ENCODE measurements around the gene UBTD2.

UBTD2 gene

DNA sequence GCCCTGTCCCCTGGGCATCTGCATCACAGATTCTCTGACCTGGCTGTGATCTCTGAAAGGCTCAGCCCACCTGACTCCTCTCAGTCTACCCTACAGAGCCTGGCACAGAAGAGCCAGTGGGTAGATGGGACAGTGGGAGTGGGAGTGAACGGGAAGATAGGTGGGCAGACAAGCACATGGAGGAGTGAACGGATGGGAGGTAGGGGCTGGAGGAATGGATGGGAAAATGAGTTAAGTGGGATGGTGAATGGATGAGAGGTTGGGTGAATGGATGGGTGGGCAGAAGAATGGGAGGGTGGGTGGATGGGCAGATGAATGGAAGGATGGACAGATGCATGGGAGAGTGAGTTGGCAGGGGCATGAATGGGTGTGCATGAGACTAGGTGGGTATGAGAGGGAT, 114.3 kb downstream of the UBTD2 start:
- no peak for DNase-seq (ENCODE audit: low spot score)

DNA sequence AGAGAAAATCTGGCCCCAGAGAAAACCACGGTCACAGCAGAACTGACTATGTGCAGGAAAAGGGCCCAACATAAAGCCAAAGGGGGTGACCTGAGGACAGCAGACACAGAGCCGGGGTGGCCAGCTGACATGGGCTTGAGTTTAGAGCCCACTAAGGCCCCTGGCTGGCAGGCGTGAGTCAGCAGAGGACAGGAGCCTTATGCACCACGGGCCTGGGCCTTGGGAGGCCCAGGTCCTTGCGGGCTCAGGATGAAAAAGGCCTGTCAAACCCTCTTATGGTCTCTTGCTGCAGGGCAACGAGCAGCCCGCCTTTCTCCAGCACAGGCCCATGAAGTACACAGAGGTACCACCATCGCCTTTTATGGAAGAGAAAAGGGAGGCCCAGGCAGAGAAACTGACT, 115.3 kb downstream of the UBTD2 start:
- DNase-seq (ENCODE audit: low spot score): no peak

DNA sequence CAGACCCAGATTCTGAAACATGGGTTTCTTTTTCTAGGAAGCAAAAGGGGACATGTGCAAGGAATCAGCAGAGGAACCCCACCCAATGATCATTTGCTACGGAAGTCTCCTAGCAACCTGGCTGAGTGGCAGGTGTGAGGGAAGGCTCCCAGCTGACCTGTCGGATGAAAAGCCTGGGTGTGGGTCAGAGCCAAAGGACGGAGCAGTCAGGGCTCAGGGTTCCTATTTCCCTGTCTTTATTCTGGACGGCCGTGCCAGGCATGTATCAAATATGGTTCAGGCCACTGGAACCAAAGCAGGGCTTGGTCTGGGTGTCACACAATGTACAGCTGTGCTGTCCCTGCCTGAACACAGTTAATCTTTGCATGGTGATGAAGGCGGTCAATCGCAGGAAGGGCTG, 115.7 kb downstream of the UBTD2 start:
- no peak for DNase-seq (ENCODE audit: low spot score)

DNA sequence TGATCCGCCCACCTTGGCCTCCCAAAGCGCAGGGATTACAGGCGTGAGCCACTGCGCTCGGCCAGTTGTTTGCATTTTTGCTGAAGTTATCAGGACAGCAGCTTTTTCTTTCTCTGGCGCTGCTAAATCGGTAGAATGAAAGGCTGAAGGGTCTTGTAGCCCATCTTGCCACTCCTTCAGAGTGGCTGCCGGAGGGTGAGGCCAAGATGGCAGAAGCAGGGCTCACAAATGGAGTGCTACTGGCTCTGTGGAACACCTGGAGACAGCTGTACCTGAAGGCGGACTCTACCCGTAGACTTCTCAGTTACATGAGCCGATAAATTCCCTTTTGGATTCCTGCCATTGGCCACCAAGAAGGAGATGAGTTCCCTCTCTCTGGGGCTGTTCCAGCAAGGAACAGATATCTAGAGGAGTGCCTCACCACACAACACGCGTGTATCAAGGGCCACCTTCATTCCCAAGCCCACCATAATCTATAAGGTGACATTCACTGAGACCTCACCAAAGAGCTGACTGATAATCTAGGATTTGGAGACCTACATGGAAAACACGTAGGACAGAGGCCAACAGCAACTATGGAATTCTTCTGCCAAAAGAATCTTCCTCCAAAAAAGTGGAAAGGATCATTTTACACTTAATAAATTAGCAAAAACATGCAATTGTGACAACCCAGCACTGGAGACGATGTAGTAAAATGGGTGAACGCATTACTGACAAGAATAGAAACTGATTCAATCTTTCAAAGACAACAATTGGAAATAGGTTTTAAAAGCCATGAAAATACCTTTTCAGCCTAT, 117.3 kb downstream of the UBTD2 start:
- no peak for DNase-seq (ENCODE audit: low spot score)

DNA sequence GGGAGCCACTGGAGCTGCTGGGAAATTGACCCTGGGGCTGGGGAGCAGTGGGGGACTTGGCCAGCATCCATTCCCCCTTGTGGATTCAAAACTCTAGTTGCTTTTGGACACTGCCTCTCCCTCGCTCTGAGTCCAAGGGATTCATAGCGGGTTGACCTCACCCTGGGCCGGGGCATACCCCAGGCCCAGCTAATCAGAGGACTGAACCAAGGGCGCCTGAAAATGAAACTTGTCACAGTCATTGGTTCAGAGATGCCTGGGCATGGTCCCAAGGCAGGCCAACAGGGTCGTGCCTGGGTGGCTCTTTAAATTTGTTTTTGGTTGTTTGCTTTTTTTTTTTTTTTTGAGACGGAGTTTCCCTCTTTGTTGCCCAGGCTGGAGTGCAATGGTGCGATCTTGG, 118.1 kb downstream of the UBTD2 start:
- DNase-seq (ENCODE audit: low spot score): no peak

DNA sequence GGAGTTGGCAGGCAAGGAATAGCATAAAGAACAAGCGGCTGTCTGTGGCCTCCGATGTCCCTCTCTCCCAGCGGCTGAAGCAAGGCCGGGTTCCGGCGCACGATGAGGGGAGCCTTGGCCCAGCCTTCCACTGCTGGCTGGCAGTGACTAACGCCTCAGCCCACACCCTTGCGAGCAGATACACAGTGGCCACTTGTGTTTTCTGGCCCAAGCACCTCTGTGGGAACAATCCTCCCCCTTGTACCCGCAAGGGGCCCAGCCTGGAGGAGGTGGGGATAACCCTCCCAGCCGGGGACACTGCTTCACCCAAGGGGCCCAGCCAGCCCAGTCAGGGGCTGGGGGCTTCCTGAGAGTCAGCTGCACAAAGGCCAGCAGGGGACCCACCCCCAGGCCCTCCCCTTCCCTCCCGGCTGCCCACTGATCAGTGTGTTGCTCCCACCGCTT, 118.8 kb downstream of the UBTD2 start:
- DNase-seq (ENCODE audit: low spot score): no peak

DNA sequence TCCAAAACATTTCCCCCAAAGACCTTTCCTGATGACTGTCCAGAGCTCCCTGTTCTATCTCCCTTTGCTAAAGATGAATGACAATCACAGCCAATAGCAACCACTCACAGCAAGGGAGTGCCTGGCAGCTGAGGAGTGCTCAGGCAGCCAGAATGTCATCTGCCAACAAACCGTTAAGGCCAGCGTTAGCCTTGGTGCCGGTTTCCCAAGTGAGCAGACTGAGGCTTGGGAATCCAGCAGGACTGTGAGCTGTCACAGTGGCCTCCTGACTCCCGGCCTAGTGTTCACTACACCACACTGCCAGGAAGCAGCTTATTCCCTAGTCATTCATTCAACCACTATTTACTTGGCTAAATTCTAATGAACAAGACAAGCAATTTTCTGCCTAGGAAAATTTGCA, 120.2 kb downstream of the UBTD2 start:
- no peak for DNase-seq (ENCODE audit: low spot score)

DNA sequence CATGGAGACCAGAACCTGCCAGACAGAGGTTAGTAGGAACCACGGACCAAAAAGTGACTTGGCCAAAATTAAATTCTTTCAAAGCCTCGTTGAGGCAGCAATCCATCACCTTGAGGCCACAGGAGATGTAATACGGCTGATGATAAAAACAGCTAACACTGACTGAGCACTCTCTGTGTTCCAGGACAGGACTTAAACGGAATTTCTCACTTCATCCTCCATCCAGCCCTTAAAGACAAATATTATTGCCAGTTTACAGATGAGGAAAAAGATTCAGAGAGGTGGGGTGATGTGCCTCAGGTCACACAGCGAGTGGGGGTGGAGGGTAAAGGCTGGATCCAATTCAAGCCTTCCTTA, 120.6 kb downstream of the UBTD2 start:
- no peak for DNase-seq (ENCODE audit: low spot score)

DNA sequence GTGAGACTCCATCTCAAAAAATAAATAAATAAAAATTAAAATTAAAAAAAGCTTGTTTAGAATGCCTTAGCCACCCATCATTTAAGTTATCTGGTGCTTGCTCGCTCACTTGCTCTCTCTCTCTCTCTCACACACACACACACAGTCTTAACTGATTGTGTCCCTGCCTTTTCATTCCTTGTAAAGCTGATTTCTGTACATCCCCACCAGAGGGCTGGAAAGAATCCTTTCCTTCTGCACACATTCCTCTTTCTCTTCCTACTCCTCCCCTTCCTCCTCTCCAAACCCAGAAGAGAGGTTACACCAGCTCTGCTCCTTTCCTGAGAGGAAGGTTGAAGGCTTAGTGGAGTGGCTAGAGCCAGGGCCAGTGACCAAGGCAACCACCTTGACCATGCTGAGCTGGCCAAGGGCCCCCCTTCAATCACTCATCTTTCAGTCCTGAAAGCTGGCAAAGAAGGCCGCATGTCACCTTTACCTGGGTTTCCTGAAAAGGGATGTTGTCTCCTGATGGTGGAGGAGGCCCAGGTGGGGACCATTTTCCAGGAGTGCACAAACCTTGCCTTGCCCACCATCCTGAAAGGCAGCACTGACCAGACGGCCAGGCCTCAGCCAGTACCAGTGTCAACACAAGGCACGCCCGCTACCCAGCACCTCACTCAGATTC, 121.1 kb downstream of the UBTD2 start:
- DNase-seq (ENCODE audit: low spot score): no peak

DNA sequence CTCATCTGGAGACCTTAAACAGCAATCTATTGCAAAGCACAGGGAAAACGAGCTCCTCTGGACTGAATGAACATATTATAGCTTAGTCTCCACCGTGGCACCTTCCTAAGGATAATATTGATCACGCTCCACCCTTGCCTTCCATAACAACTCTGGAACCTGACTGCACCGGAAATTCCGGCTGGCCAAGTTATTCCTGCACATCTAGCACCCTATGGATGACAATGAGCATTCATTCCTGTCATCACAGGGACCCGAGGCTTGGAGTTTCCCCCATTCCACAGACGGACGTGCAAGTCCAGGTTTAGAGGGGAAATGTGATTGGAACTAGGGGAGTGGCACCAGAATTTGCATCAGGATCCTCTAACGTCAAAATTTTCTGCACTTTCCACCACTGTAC, 123.1 kb downstream of the UBTD2 start:
- no peak for DNase-seq (ENCODE audit: low spot score)

Data from activated CD4-positive, alpha-beta T cell treated with anti-CD3 and anti-CD28 coated beads, Interleukin-2, Interleukin-4, amounts not matched to agents 100 ng/mL and 50 ng/mL, durations not matched to agents 16 hours and 8 hours (primary cell).